H1 (cell line): Measurements from ENCODE around the gene ZNF521. TPM values are rescaled to one million over a fixed set of nuclear protein-coding genes. Genes with fewer than 3 reads are reported as not detected.

Source experiments
- CTCF ChIA-PET: fragments of 300-600 bp; sonication (Branson Sonifier 250); formaldehyde crosslinking; loops from one replicate; lab custom pipeline; 2021; ENCODE audit not compliant: partially characterized antibody; lab: Charles Lee
- POLR2A ChIA-PET: fragments of 300-600 bp; sonication (Branson Sonifier 250); formaldehyde crosslinking; loops from one replicate; lab custom pipeline; 2021; ENCODE audit warnings: inconsistent platforms; ENCODE audit not compliant: partially characterized antibody; lab: Charles Lee
- DNase-seq, 2 experiments: peaks; one replicate each; pipeline versions ENCODE4 v3.0.0 to v3.0.0-alpha.2; 2010 to 2022; ENCODE audit warnings: low spot score in 2 of 2, low read depth in 1 of 2, mixed read lengths in 1 of 2
- FAIRE-seq: peaks from 2 replicates; lab custom pipeline; 2011; peaks lifted over from hg19 to GRCh38; lab: Jason Lieb, UNC
- H2AFZ ChIP-seq: 2 replicates; pipeline ENCODE4 v1.8.1; 2012; ENCODE audit warnings: low read length, inconsistent platforms
- H2AK5ac ChIP-seq: 2 replicates; pipeline ENCODE4 v1.6.1; 2013; ENCODE audit warnings: low read depth, low read length
- H2BK120ac ChIP-seq: replicated peaks from 2 replicates; pipeline ENCODE3; 2013; ENCODE audit warnings: low read depth, low read length, inconsistent platforms
- H2BK12ac ChIP-seq: 2 replicates; pipeline ENCODE4 v1.6.1; 2013; ENCODE audit warnings: low read depth, low read length
- H2BK15ac ChIP-seq: 2 replicates; pipeline ENCODE4 v1.6.1; 2013; ENCODE audit warnings: low read length
- H2BK20ac ChIP-seq: 2 replicates; pipeline ENCODE4 v1.6.1; 2013; ENCODE audit warnings: low read length
- H2BK5ac ChIP-seq: 2 replicates; pipeline ENCODE4 v1.6.1; 2013; ENCODE audit warnings: low read depth, low read length
- H3K14ac ChIP-seq: 2 replicates; pipeline ENCODE4 v1.6.1; 2013; ENCODE audit warnings: inconsistent platforms; ENCODE audit not compliant: insufficient read length
- H3K18ac ChIP-seq: 2 replicates; pipeline ENCODE4 v1.6.1; 2013; ENCODE audit warnings: low read length; ENCODE audit errors: extremely low read depth
- H3K23ac ChIP-seq: 2 replicates; pipeline ENCODE4 v1.6.1; 2013; ENCODE audit warnings: inconsistent platforms; ENCODE audit not compliant: insufficient read length
- H3K23me2 ChIP-seq: 2 replicates; pipeline ENCODE4 v1.6.1; 2013; ENCODE audit warnings: low read depth, low read length
- H3K27ac ChIP-seq: 2 replicates; pipeline ENCODE4 v1.6.1; 2011; ENCODE audit warnings: low read depth, low read length, inconsistent platforms
- H3K27me3 ChIP-seq, 4 experiments: replicated peaks in 1 of 4; 1 replicate in 1 of 4; 2 replicates in 3 of 4; pipeline versions ENCODE4 v1.6.1 to v1.8.1; 2011 to 2013; ENCODE audit warnings: low read length in 3 of 4, mild to moderate bottlenecking in 3 of 4, inconsistent platforms in 2 of 4, mixed read lengths in 2 of 4, moderate library complexity in 1 of 4; ENCODE audit not compliant: control insufficient read depth in 3 of 4, insufficient read depth in 3 of 4; ENCODE audit errors: extremely low read depth in 1 of 4
- H3K36me3 ChIP-seq, 4 experiments: 2 replicates each; pipeline versions ENCODE4 v1.6.1 to v1.8.1; 2011 to 2013; ENCODE audit warnings: mild to moderate bottlenecking in 4 of 4, low read length in 3 of 4, moderate library complexity in 2 of 4, control low read depth in 1 of 4, inconsistent platforms in 1 of 4; ENCODE audit not compliant: insufficient read depth in 4 of 4, control insufficient read depth in 2 of 4
- H3K4ac ChIP-seq: replicated peaks from 2 replicates; pipeline ENCODE3; 2013; ENCODE audit warnings: low read length, low read depth, mixed read lengths, inconsistent platforms; ENCODE audit not compliant: insufficient read length
- H3K4me1 ChIP-seq, 4 experiments: replicated peaks in 1 of 4; 1 replicate in 1 of 4; 2 replicates in 3 of 4; pipeline versions ENCODE4 v1.6.1 to v1.8.1; 2011 to 2013; ENCODE audit warnings: low read length in 3 of 4, inconsistent platforms in 2 of 4, mixed read lengths in 1 of 4; ENCODE audit not compliant: insufficient read depth in 4 of 4, control insufficient read depth in 3 of 4
- H3K4me2 ChIP-seq, 2 experiments: 2 replicates each; pipeline versions ENCODE4 v1.6.1 to v1.8.1; 2011 to 2013; ENCODE audit warnings: low read depth in 2 of 2, low read length in 2 of 2, control low read depth in 1 of 2, inconsistent platforms in 1 of 2, mild to moderate bottlenecking in 1 of 2; ENCODE audit not compliant: insufficient read depth in 1 of 2
- H3K4me3 ChIP-seq, 4 experiments: fragments of 200-600, 300-600 bp in 1 of 4; sonication (generic), shearing (Covaris generic), sonication (Bioruptor Twin) in 1 of 4; 2 replicates each; pipeline versions ENCODE4 v1.5.1 to v1.8.1; 2011 to 2016; ENCODE audit warnings: low read length in 4 of 4, low read depth in 3 of 4, control low read depth in 2 of 4, inconsistent platforms in 2 of 4, mild to moderate bottlenecking in 2 of 4, mixed read lengths in 1 of 4, moderate library complexity in 1 of 4; ENCODE audit not compliant: insufficient read depth in 2 of 4; ENCODE audit errors: extremely low read depth in 1 of 4
- H3K56ac ChIP-seq: replicated peaks from 2 replicates; pipeline ENCODE3; 2013; ENCODE audit warnings: low read depth, mild to moderate bottlenecking, mixed read lengths, low read length, inconsistent platforms; ENCODE audit not compliant: insufficient read length
- H3K79me1 ChIP-seq: 2 replicates; pipeline ENCODE4 v1.6.1; 2013; ENCODE audit warnings: low read depth, low read length, control low read depth
- H3K79me2 ChIP-seq, 2 experiments: 2 replicates each; pipeline versions ENCODE4 v1.6.1 to v1.8.1; 2012 to 2013; ENCODE audit warnings: low read length in 2 of 2, mild to moderate bottlenecking in 2 of 2, inconsistent platforms in 1 of 2; ENCODE audit not compliant: insufficient read depth in 2 of 2, control insufficient read depth in 1 of 2
- H3K9ac ChIP-seq, 4 experiments: replicated peaks in 1 of 4; 1 replicate in 1 of 4; 2 replicates in 3 of 4; pipeline versions ENCODE4 v1.6.1 to v1.8.1; 2011 to 2013; ENCODE audit warnings: low read depth in 3 of 4, low read length in 3 of 4, control low read depth in 2 of 4, mild to moderate bottlenecking in 2 of 4, moderate library complexity in 2 of 4, inconsistent platforms in 1 of 4; ENCODE audit errors: extremely low read depth in 1 of 4
- H3K9me3 ChIP-seq, 2 experiments: 2 replicates each; pipeline versions ENCODE4 v1.6.1 to v1.8.1; 2012 to 2013; ENCODE audit warnings: mild to moderate bottlenecking in 2 of 2, moderate library complexity in 2 of 2, control low read depth in 1 of 2, inconsistent platforms in 1 of 2, low read depth in 1 of 2, low read length in 1 of 2, mixed read lengths in 1 of 2; ENCODE audit not compliant: insufficient read depth in 2 of 2
- H4K20me1 ChIP-seq, 2 experiments: replicated peaks in 1 of 2; 2 replicates each; pipeline versions ENCODE3 to v1.8.1; 2011 to 2013; ENCODE audit warnings: inconsistent platforms in 2 of 2, low read length in 2 of 2, mild to moderate bottlenecking in 1 of 2; ENCODE audit not compliant: insufficient read depth in 2 of 2, control insufficient read depth in 1 of 2
- H4K5ac ChIP-seq: 2 replicates; pipeline ENCODE4 v1.6.1; 2013; ENCODE audit warnings: low read length, low read depth, mixed read lengths, inconsistent platforms; ENCODE audit not compliant: insufficient read length
- H4K8ac ChIP-seq: 2 replicates; pipeline ENCODE4 v1.8.0; 2013; ENCODE audit warnings: mild to moderate bottlenecking, moderate library complexity, low read length, inconsistent platforms; ENCODE audit not compliant: insufficient read depth; ENCODE audit errors: extremely low read depth
- H4K91ac ChIP-seq: replicated peaks from 2 replicates; pipeline ENCODE3; 2013; ENCODE audit warnings: low read length, mixed read lengths, inconsistent platforms; ENCODE audit not compliant: insufficient read length
- CBX8 ChIP-seq: fragments of 300-800, 300-1000 bp; sonication (generic); IDR thresholded peaks from 2 replicates; pipeline ENCODE4 v1.7.1; 2016; ENCODE audit warnings: low read depth, low read length, borderline replicate concordance
- CEBPB ChIP-seq: IDR thresholded peaks from 2 replicates; pipeline ENCODE4 v1.6.1; 2012; ENCODE audit warnings: low read depth, low read length
- CHD1 ChIP-seq: IDR thresholded peaks from 2 replicates; pipeline ENCODE4 v1.6.1; 2012; ENCODE audit warnings: low read depth, low read length, improper control_type of control experiment
- CREB1 ChIP-seq: IDR thresholded peaks from 2 replicates; pipeline ENCODE4 v1.6.1; 2012; ENCODE audit warnings: inconsistent platforms
- EGR1 ChIP-seq: IDR thresholded peaks from 2 replicates; pipeline ENCODE4 v1.6.1; 2011; ENCODE audit warnings: low read depth, low read length, borderline replicate concordance
- JUN ChIP-seq: IDR thresholded peaks from 2 replicates; pipeline ENCODE4 v1.6.1; 2011; ENCODE audit warnings: low read depth, mild to moderate bottlenecking, improper control_type of control experiment, low read length
- KDM1A ChIP-seq: fragments of 200-600, 300-600 bp; sonication (generic); IDR thresholded peaks from 2 replicates; pipeline ENCODE4 v1.7.1; 2016; ENCODE audit warnings: mild to moderate bottlenecking, low read length, borderline replicate concordance
- RFX5 ChIP-seq: IDR thresholded peaks from 2 replicates; pipeline ENCODE4 v1.6.1; 2011; ENCODE audit warnings: low read depth, low read length, improper control_type of control experiment, borderline replicate concordance
- SP2 ChIP-seq: IDR thresholded peaks from 2 replicates; pipeline ENCODE4 v1.6.1; 2012; ENCODE audit warnings: mild to moderate bottlenecking, low read length, inconsistent platforms
- SP4 ChIP-seq: IDR thresholded peaks from 2 replicates; pipeline ENCODE4 v1.6.1; 2012; ENCODE audit warnings: low read length, inconsistent platforms
- TEAD4 ChIP-seq: IDR thresholded peaks from 2 replicates; pipeline ENCODE4 v1.6.1; 2012; ENCODE audit warnings: low read depth, low read length, inconsistent platforms, mixed read lengths
- YY1 ChIP-seq: IDR thresholded peaks from 2 replicates; pipeline ENCODE4 v1.6.1; 2011; ENCODE audit warnings: low read depth, mild to moderate bottlenecking, low read length
- ZNF274 ChIP-seq: IDR thresholded peaks from 2 replicates; pipeline ENCODE4 v1.7.0; 2012; ENCODE audit warnings: low read length, borderline replicate concordance; ENCODE audit errors: extremely low read depth
- WGBS, 2 experiments: shearing (Covaris generic) in 1 of 2; methylation state at CpG; one replicate each; pipeline versions ENCODE4 v1.1.6 to v1.1.7; 2013 to 2015; ENCODE audit warnings: low lambda C conversion rate in 2 of 2, mixed read lengths in 2 of 2, inconsistent platforms in 1 of 2, low coverage in 1 of 2, missing lambda C conversion rate in 1 of 2; ENCODE audit not compliant: insufficient replicate concordance in 2 of 2, insufficient coverage in 1 of 2, insufficient read length in 1 of 2; ENCODE audit errors: extremely low coverage in 1 of 2, missing lambda C conversion rate in 1 of 2; 5-methylcytosine and 5-hydroxymethylcytosine counted together
- polyA plus RNA-seq, 7 experiments: library from polyadenylated mRNA; depleted of rRNA in 3 of 7; stranded (reverse) in 5 of 7; unstranded in 2 of 7; fragments of >200 nt in 5 of 7; fragments of 200-250 nt in 2 of 7; gene quantifications; 1 replicate in 5 of 7; 2 replicates in 1 of 7; 4 replicates in 1 of 7; pipeline versions ENCODE4 v1.2.1 to v1.2.3, GENCODE V29; 2011 to 2013; ENCODE audit warnings: missing spikeins in 2 of 7, mixed read lengths in 2 of 7
- total RNA-seq: library from RNA; stranded (reverse); fragmentation: NEBNext Ultra II Directional; extraction: Animal tissue kit (Norgen Biotek cat#: 25700); gene quantifications from 2 replicates; pipeline ENCODE4 v1.2.1, GENCODE V29; 2021

The ZNF521 gene
- total and polyA plus RNA-seq, 2 of the 8 experiments (the other 6 are each of a cell fraction or from before 2014, with no cell fraction given): 9.5 to 15.8 TPM

DNA sequence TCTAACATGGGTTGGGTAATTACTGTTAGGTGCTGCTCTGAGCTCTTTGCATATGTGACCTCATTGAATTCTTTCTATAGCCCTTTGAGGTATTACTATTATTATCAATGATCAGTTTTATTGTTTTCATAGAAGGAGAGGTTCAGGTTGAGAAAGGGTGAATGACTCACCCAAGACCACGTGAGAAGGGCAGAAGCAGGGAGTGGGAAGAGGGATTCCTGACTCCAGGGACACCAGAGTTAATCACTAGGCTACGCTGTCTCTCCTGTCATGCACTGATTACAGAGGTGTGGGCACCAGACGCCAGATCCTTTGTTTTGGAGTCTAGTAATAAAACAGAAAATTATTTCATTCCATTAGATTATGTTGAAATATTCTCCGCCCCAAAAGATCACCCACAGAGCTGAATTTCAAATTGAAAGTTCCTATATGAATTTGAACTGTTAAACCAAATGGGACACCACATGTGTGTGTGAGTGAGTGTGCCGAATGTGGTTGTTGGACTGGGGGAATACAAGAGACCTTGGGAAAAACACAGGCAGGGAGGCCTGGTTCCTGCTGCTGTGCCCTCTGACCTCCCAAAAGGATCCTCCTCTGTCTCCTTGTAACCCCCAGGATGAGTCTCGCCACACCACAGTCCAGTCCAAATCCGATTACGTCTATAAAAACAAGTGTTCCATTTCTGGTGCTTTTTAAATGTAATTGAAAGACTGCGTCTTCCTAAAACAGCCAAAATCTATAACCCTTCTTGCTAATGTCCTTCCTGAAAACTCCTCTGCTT, 215.4 kb downstream of the ZNF521 start:
- Histone ChIP-seq H3K4me3 (no peak overlapping the region), H4K20me1 (no peaks in the 10 kb centered on the region), H3K23ac (no peak overlapping the region), H3K14ac (no peak overlapping the region), H2AK5ac (no peak overlapping the region), H4K91ac (no peak overlapping the region), H2BK120ac (no peak overlapping the region), H3K9me3 (no peaks in the 10 kb centered on the region), H3K23me2 (no peaks in the 10 kb centered on the region), H3K4ac (no peak overlapping the region), H4K5ac (no peak overlapping the region), H3K36me3 (no peaks in the 10 kb centered on the region), H2AFZ (no peak overlapping the region), H2BK5ac (no peak overlapping the region), H2BK15ac (no peak overlapping the region), H3K4me2 (no peak overlapping the region), H2BK12ac (no peak overlapping the region), H3K27me3 (no peaks in the 10 kb centered on the region), H3K18ac (no peak overlapping the region), H3K27ac (no peak overlapping the region), H2BK20ac (no peak overlapping the region), H4K8ac (no peak overlapping the region), H3K56ac (no peak overlapping the region), H3K79me2 (no peaks in the 10 kb centered on the region), H3K4me1 (peaks cover 0 to 2% (median 0%) of the 10 kb centered on the region in 4 experiments; a peak in 1 of 7 replicates), H3K79me1 (no peaks in the 10 kb centered on the region), H3K9ac (no peak overlapping the region)
- ChIA-PET CTCF (interaction anchor here (1.7 to 2.1 kb wide), 2 partner anchors 13 to 15 kb away, joined by 5 to 7 read pairs; no protein-coding TSS in a partner anchor), POLR2A (no interaction called here)
- no peak for DNase-seq
- no peak for FAIRE-seq
- TF ChIP-seq YY1 (no peak), CBX8 (no peak), RFX5 (no peak), JUN (no peak), SP4 (no peak), ZNF274 (no peak), CHD1 (no peak), CREB1 (no peak), TEAD4 (no peak), KDM1A (no peak), EGR1 (no peak), SP2 (no peak), CEBPB (no peak)
- WGBS, 2 experiments: 90% methylated on average over 9 of the region's 9 CpGs; no CpG with 5 or more reads in 1 of the 2 experiments
